Liver (tissue), 9 donors: Measurements from ENCODE around the gene CLEC16A. TPM values are rescaled to one million over a fixed set of nuclear protein-coding genes. Genes with fewer than 3 reads are reported as not detected.

Source experiments
- DNase-seq: peaks from one replicate; pipeline ENCODE4 v3.0.0-alpha.2; 2017; ENCODE audit warnings: low spot score
- H3K27ac ChIP-seq, 2 donors: one replicate each; pipeline ENCODE4 v1.7.0; 2013; ENCODE audit warnings: inconsistent platforms in 2 of 2, low read length in 2 of 2, control low read depth in 1 of 2, low read depth in 1 of 2, mild to moderate bottlenecking in 1 of 2
- H3K27me3 ChIP-seq, 4 donors: one replicate each; pipeline versions ENCODE4 v1.6.1 to v1.7.0; 2013; ENCODE audit warnings: low read length in 3 of 4, inconsistent platforms in 1 of 4, mild to moderate bottlenecking in 1 of 4, moderate library complexity in 1 of 4; ENCODE audit not compliant: control insufficient read depth in 4 of 4, insufficient read depth in 4 of 4
- H3K36me3 ChIP-seq, 4 donors: one replicate each; pipeline versions ENCODE4 v1.6.1 to v1.7.0; 2013; ENCODE audit warnings: low read length in 3 of 4, mild to moderate bottlenecking in 3 of 4, low read depth in 1 of 4, moderate library complexity in 1 of 4; ENCODE audit not compliant: control insufficient read depth in 4 of 4, insufficient read depth in 3 of 4
- H3K4me1 ChIP-seq, 4 donors: one replicate each; pipeline versions ENCODE4 v1.6.1 to v1.7.0; 2013; ENCODE audit warnings: low read length in 3 of 4, mild to moderate bottlenecking in 3 of 4, moderate library complexity in 1 of 4; ENCODE audit not compliant: control insufficient read depth in 4 of 4, insufficient read depth in 4 of 4
- H3K4me3 ChIP-seq, 3 donors: one replicate each; pipeline versions ENCODE4 v1.6.1 to v1.7.0; 2013; ENCODE audit warnings: low read length in 3 of 3, control low read depth in 1 of 3, low read depth in 1 of 3, mild to moderate bottlenecking in 1 of 3
- H3K9ac ChIP-seq, 2 donors: one replicate each; pipeline ENCODE4 v1.7.0; 2013; ENCODE audit warnings: low read length in 2 of 2, mild to moderate bottlenecking in 2 of 2, moderate library complexity in 2 of 2, control low read depth in 1 of 2, low read depth in 1 of 2
- H3K9me3 ChIP-seq, 4 donors: one replicate each; pipeline versions ENCODE4 v1.6.1 to v1.7.0; 2013; ENCODE audit warnings: low read length in 3 of 4; ENCODE audit not compliant: control insufficient read depth in 4 of 4
- EGR1 ChIP-seq, 2 donors: IDR thresholded peaks; 2 replicates each; pipeline ENCODE4 v1.6.1; 2016 to 2018; ENCODE audit warnings: antibody characterized with exemption in 2 of 2, low read depth in 2 of 2
- FOXA1 ChIP-seq: IDR thresholded peaks from 2 replicates; pipeline ENCODE4 v1.6.1; 2016; ENCODE audit warnings: antibody characterized with exemption
- FOXA2 ChIP-seq: IDR thresholded peaks from 2 replicates; pipeline ENCODE4 v1.6.1; 2016; ENCODE audit warnings: antibody characterized with exemption
- GABPA ChIP-seq, 2 donors: IDR thresholded peaks in 1 of 2; conservative IDR thresholded peaks in 1 of 2; 2 replicates each; pipeline ENCODE4 v1.6.1; 2016; ENCODE audit warnings: antibody characterized with exemption in 2 of 2, mild to moderate bottlenecking in 1 of 2, moderate library complexity in 1 of 2
- HNF4A ChIP-seq, 2 donors: conservative IDR thresholded peaks; 2 replicates each; pipeline ENCODE4 v1.6.1; 2016; ENCODE audit warnings: antibody characterized with exemption in 2 of 2, mild to moderate bottlenecking in 2 of 2
- HNF4G ChIP-seq: IDR thresholded peaks from 2 replicates; pipeline ENCODE4 v1.6.1; 2016; ENCODE audit warnings: antibody characterized with exemption
- JUND ChIP-seq, 2 donors: IDR thresholded peaks; 2 replicates each; pipeline ENCODE4 v1.6.1; 2016; ENCODE audit warnings: antibody characterized with exemption in 2 of 2
- NR2F2 ChIP-seq: IDR thresholded peaks from 2 replicates; pipeline ENCODE4 v1.6.1; 2016; ENCODE audit warnings: antibody characterized with exemption
- RAD21 ChIP-seq, 2 donors: IDR thresholded peaks; 2 replicates each; pipeline ENCODE4 v1.6.1; 2016; ENCODE audit warnings: antibody characterized with exemption in 2 of 2, mild to moderate bottlenecking in 2 of 2
- REST ChIP-seq: IDR thresholded peaks from 2 replicates; pipeline ENCODE4 v1.6.1; 2016; ENCODE audit warnings: antibody characterized with exemption, mild to moderate bottlenecking
- RXRA ChIP-seq, 2 donors: IDR thresholded peaks; 2 replicates each; pipeline ENCODE4 v1.6.1; 2017 to 2018; ENCODE audit warnings: antibody characterized with exemption in 2 of 2, mild to moderate bottlenecking in 1 of 2
- SP1 ChIP-seq: IDR thresholded peaks from 2 replicates; pipeline ENCODE4 v1.6.1; 2018; ENCODE audit warnings: antibody characterized with exemption, mild to moderate bottlenecking
- TAF1 ChIP-seq: conservative IDR thresholded peaks from 2 replicates; pipeline ENCODE4 v1.6.1; 2016; ENCODE audit warnings: antibody characterized with exemption, mild to moderate bottlenecking
- YY1 ChIP-seq: IDR thresholded peaks from 2 replicates; pipeline ENCODE4 v1.6.1; 2016; ENCODE audit warnings: antibody characterized with exemption, mild to moderate bottlenecking
- ZBTB33 ChIP-seq: IDR thresholded peaks from 2 replicates; pipeline ENCODE4 v1.6.1; 2016; ENCODE audit warnings: antibody characterized with exemption
- WGBS: extraction: QIAGEN DNeasy Blood & Tissue Kit; methylation state at CpG from one replicate; pipeline ENCODE4 v1.1.7; 2013; 5-methylcytosine and 5-hydroxymethylcytosine counted together
- polyA plus RNA-seq, 2 donors: library from polyadenylated mRNA; stranded (reverse) in 1 of 2; unstranded in 1 of 2; fragments of 200-250 nt in 1 of 2; fragments of >200 nt in 1 of 2; fragmentation: Nextera tagmentation in 1 of 2; extraction: Ambion mirVana in 1 of 2; gene quantifications; one replicate each; pipeline versions ENCODE4 v1.2.1 to v1.2.3, GENCODE V29; 2013 to 2015
- total RNA-seq, 2 donors: library from RNA; depleted of rRNA; stranded (reverse); fragments of >200 nt; gene quantifications; one replicate each; pipeline ENCODE4 v1.2.3, GENCODE V29; 2014
- TF ChIP-seq, protein P1 (sequence below): fragments of 150-350 bp; IDR thresholded peaks from 2 replicates; pipeline ENCODE4 v1.5.1; 2017; ENCODE audit warnings: improper control_type of control experiment, low read depth, low read length; ENCODE audit not compliant: missing input control
- TF ChIP-seq, protein P2 (sequence below): IDR thresholded peaks from 2 replicates; pipeline ENCODE4 v1.6.1; 2016; ENCODE audit warnings: antibody characterized with exemption
- donor health status: healthy.
- donor health status: healthy.
- donor health status: healthy.
- donor health status: healthy.
- donor health status: healthy.

CLEC16A gene
- total and polyA plus RNA-seq, 4 donors, result 9.7 to 23.0 (median 17.4) TPM

DNA sequence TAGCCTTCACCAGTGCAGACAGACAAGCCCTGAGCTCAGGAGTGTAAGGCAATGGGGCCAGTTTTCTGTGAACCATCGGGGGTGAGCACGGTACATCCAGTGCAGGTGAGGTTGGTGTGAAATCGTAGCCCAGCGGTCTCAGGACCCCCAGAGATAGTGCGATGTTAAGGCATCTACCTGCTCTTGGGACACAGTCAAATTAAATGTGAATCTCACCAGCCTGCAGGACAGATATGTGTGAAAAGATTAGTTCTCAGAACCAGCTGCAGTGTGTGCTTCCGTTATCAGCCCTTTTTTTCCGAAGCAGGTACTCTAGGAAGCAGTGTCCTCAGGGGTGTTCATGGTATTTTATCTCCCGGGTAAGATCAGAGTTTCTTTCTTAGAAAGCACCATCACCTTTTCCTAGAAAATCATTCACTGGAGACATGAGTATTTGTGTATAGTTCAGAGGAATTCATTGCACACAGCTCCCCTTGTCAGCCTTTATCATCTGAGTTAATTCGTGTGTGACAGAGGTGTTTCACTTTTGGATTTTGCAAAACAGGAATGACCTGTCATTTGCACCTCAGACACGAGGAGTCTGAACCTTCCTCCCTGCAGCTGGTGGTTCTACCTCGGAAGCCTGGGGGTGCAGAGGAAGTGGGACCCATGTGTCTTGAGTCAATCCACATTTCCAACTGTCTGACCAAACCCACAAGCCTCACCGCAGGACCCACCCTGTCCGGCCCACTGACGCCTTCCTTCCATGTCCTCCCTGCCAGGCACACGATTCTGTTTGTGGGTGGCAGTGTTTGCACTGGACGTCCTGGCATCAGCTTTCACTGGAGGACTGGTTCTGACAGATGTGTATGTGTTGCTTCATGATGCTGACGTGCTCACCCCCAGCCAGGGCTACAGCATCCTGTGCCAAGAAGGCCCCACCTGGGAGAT is 107.8 kb downstream of the CLEC16A start:
- H3K9ac ChIP-seq, result no peak overlapping the region
- no peak overlapping the region for H3K4me3 ChIP-seq
- no peaks in the 10 kb centered on the region for H3K4me1 ChIP-seq
- H3K36me3 ChIP-seq, result peaks cover under 1 to 26% (median 7%) of the 10 kb centered on the region in 4 donors
- no peak for TF ChIP-seq YY1
- TF ChIP-seq RXRA (IDR thresholded peaks at IDR 0.05), result no peak
- TF ChIP-seq RAD21 (IDR thresholded peaks at IDR 0.05), result no peak
- TF ChIP-seq GABPA (IDR thresholded peaks at IDR 0.05 in 1 of 2, conservative IDR thresholded peaks at IDR 0.05 in 1 of 2), result no peak
- TF ChIP-seq ZBTB33, result no peak
- TF ChIP-seq, protein P1, sequence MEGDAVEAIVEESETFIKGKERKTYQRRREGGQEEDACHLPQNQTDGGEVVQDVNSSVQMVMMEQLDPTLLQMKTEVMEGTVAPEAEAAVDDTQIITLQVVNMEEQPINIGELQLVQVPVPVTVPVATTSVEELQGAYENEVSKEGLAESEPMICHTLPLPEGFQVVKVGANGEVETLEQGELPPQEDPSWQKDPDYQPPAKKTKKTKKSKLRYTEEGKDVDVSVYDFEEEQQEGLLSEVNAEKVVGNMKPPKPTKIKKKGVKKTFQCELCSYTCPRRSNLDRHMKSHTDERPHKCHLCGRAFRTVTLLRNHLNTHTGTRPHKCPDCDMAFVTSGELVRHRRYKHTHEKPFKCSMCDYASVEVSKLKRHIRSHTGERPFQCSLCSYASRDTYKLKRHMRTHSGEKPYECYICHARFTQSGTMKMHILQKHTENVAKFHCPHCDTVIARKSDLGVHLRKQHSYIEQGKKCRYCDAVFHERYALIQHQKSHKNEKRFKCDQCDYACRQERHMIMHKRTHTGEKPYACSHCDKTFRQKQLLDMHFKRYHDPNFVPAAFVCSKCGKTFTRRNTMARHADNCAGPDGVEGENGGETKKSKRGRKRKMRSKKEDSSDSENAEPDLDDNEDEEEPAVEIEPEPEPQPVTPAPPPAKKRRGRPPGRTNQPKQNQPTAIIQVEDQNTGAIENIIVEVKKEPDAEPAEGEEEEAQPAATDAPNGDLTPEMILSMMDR, result no peak
- TF ChIP-seq JUND (IDR thresholded peaks at IDR 0.05), result no peak
- no peak for TF ChIP-seq SP1
- TF ChIP-seq REST, result no peak
- TF ChIP-seq TAF1, result no peak
- TF ChIP-seq NR2F2, result no peak
- no peak for TF ChIP-seq HNF4G
- TF ChIP-seq FOXA2, result no peak
- no peak for TF ChIP-seq EGR1 (IDR thresholded peaks at IDR 0.05; ENCODE audit: low read depth in 2 of 2)
- TF ChIP-seq FOXA1, result no peak
- TF ChIP-seq HNF4A (conservative IDR thresholded peaks at IDR 0.05), result no peak
- TF ChIP-seq, protein P2, sequence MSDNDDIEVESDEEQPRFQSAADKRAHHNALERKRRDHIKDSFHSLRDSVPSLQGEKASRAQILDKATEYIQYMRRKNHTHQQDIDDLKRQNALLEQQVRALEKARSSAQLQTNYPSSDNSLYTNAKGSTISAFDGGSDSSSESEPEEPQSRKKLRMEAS, result no peak
- H3K27me3 ChIP-seq, result no peaks in the 10 kb centered on the region
- no peaks in the 10 kb centered on the region for H3K9me3 ChIP-seq
- no peak for DNase-seq
- WGBS, result 84% methylated on average over 17 of the region's 17 CpGs
- H3K27ac ChIP-seq, result no peak overlapping the region
